Skeletal muscle satellite cell (primary cell): Measurements from ENCODE around the gene TDRKH. TPM values are rescaled to one million over a fixed set of nuclear protein-coding genes. Genes with fewer than 3 reads are reported as not detected.
A peak's percentile ranks its signal among the peaks of the same experiment; 100 is the strongest.

Experiments
- H3K27me3 ChIP-seq: 2 replicates; pipeline ENCODE4 v1.7.0; 2013; ENCODE audit warnings: low read length; ENCODE audit not compliant: control insufficient read depth, insufficient read depth
- H3K36me3 ChIP-seq: 2 replicates; pipeline ENCODE4 v1.7.0; 2013; ENCODE audit warnings: mild to moderate bottlenecking, control low read depth, low read length; ENCODE audit not compliant: insufficient read depth
- H3K4me1 ChIP-seq: 2 replicates; pipeline ENCODE4 v1.7.0; 2013; ENCODE audit warnings: low read length; ENCODE audit not compliant: control insufficient read depth, insufficient read depth
- H3K4me2 ChIP-seq: 2 replicates; pipeline ENCODE4 v1.7.0; 2013; ENCODE audit warnings: mild to moderate bottlenecking, low read length
- H3K4me3 ChIP-seq: 2 replicates; pipeline ENCODE4 v1.7.0; 2013; ENCODE audit warnings: low read length
- H3K9ac ChIP-seq: 2 replicates; pipeline ENCODE4 v1.7.0; 2013; ENCODE audit warnings: mild to moderate bottlenecking, low read depth, low read length, moderate library complexity
- H3K9me3 ChIP-seq: replicated peaks from 2 replicates; pipeline ENCODE4 v1.7.0; 2013; ENCODE audit warnings: mild to moderate bottlenecking, control low read depth, low read length
- total RNA-seq: library from RNA; depleted of rRNA; stranded (reverse); fragments of >200 nt; gene quantifications from 2 replicates; pipeline ENCODE4 v1.2.3, GENCODE V29; 2012; rRNA removed

The TDRKH gene, protein sequence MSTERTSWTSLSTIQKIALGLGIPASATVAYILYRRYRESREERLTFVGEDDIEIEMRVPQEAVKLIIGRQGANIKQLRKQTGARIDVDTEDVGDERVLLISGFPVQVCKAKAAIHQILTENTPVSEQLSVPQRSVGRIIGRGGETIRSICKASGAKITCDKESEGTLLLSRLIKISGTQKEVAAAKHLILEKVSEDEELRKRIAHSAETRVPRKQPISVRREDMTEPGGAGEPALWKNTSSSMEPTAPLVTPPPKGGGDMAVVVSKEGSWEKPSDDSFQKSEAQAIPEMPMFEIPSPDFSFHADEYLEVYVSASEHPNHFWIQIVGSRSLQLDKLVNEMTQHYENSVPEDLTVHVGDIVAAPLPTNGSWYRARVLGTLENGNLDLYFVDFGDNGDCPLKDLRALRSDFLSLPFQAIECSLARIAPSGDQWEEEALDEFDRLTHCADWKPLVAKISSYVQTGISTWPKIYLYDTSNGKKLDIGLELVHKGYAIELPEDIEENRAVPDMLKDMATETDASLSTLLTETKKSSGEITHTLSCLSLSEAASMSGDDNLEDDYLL
- 1.5 and 2.0 TPM in 2 replicates for total RNA-seq

- Histone ChIP-seq H3K36me3 (no peaks in the 10 kb centered on the region), H3K9me3 (no peaks in the 10 kb centered on the region), H3K27me3 (peaks cover 11% of the 10 kb centered on the region), H3K4me2 (peak within 1 kb of the TSS; percentile 83), H3K4me1 (peaks cover 9% of the 10 kb centered on the region), H3K4me3 (peak within 1 kb of the TSS; percentile 73), H3K9ac (peak within 1 kb of the TSS; percentile 45)
Observed at GRCh38 chr1:151790071-151790939, at the start of gene TDRKH. TSS of gene TDRKH (minus strand) at chr1:151790500. CDS start at chr1:151783022, 7,478 bp downstream.

DNA sequence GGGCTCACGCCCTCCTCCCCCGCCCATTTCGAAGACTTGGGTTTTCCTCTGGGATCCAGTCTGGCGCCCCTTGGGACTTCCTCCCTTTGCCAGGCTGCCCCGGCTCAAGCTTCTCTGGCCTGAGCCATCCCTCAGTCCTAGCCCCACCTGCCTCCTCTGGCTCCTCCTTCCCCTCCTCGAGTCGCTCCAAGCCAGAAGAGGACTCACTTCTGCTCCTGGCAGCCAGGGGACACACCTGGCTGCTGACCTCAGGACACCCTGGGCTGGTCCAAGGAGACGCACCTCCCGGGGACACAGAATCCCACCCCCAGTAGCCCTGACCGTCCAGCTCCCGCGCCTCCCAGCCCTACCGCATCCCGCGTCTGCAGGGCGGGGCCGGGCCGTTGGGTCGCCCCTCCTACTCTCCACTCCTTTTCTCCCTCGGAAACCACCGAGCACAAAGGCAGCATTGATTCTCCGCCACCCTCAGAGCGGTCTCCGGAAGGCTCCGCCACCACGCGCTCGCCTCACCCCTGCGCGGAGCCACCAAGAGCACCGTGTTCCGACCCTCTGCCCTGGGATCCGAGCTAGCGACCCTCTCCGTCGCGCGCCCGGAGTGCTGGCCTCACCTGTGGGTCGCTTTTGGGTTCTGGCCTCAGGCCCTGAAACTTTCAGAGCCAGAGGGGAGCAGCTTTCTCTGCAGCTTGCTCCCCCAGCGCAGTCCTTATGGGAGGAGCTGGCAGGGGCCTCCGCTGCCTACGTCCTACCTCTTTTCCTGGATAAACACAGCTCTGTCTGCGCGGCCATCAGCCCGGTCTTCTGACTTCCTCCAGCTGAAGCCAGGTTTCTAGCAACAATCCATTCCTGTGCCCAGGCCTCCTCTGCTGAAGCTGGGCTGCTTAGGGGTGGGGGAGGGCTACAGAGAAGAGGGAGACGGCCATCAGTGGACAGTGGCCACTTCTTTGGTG is 49.4 kb upstream of the TDRKH start, which contains the start of gene C2CD4D:
C2CD4D (minus strand) TSS at position 364 of the 947 bp plus-strand sequence. CDS start 831 bp downstream, outside the sequence.
- Histone ChIP-seq H3K4me1 (peaks cover 23% of the 10 kb centered on the region), H3K9me3 (no peaks in the 10 kb centered on the region), H3K27me3 (peaks cover 47% of the 10 kb centered on the region), H3K4me3 (peak within 1 kb of the TSS; percentile 64), H3K36me3 (no peaks in the 10 kb centered on the region), H3K9ac (peak within 1 kb of the TSS; percentile 51), H3K4me2 (peak within 1 kb of the TSS; percentile 78)

DNA sequence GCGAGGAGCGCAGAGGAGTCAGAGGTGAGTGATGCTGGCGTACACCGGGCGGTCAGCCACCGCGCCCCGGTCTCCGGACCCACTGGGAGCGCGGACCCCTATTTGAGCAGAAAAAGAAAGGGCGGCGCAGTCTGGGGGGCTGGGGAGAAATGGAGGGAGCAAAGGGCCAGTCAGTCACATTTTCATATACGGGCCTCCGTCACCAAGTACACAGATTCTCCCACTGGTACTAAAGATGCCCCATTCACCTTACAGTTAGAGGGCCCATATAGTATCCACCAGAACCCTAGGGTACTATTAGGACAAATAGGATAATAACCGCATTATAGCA is 48.7 kb upstream of the TDRKH start:
- peaks cover 40% of the 10 kb centered on the region for H3K27me3 ChIP-seq
- peak overlapping the region; percentile 64 for H3K4me3 ChIP-seq
- H3K4me1 ChIP-seq = peaks cover 23% of the 10 kb centered on the region
- H3K9ac ChIP-seq = no peak overlapping the region
- H3K4me2 ChIP-seq = peak overlapping the region; percentile 78
- H3K36me3 ChIP-seq = no peaks in the 10 kb centered on the region
- no peaks in the 10 kb centered on the region for H3K9me3 ChIP-seq

- peak overlapping the region; percentile 51 for H3K9ac ChIP-seq
- H3K9me3 ChIP-seq = no peaks in the 10 kb centered on the region
- peaks cover 23% of the 10 kb centered on the region for H3K4me1 ChIP-seq
- H3K4me2 ChIP-seq = peak overlapping the region; percentile 78
- H3K4me3 ChIP-seq = peak overlapping the region; percentile 64
- H3K36me3 ChIP-seq = no peaks in the 10 kb centered on the region
- H3K27me3 ChIP-seq = peaks cover 39% of the 10 kb centered on the region
Observed at GRCh38 chr1:151838222-151839081, 48.2 kb upstream of the TDRKH start.

DNA sequence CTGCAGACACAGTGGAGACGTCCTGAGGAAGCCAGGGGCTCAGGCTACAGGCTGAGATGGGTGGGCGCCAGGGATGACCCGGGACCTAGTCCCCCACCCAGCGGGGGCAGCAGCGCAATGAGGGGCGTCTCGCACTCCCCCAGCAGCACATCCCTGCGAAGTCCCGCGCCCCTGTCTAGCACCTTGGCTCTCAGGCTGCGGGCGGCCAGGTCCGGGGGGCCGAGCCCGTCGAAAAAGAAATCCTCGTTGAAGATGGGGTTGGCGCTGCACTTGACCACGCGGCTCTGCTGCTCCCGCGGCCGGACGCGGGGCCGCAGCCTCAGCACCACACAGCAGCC is 47.6 kb upstream of the TDRKH start:
- H3K27me3 ChIP-seq = peaks cover 39% of the 10 kb centered on the region
- H3K4me1 ChIP-seq = peaks cover 23% of the 10 kb centered on the region

DNA sequence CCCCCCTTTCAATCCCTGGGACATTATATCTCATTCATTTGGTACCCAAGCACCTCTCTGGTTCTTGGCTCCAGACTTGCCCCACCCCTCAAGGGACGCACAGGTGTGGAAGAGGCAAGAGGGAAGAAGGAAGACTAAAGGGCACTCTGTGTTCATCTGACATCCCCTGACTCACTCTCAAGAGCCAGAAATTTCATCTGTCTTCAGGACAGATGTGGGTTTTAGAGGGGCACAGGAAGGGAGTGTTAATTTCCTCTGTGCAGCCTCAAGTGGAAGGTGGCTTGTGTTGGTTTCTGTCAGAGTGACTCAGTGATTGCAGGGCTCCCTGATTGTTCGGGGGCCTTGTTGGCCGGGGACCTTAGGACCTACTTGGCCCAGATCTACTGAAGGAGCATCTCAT is 46.9 kb upstream of the TDRKH start:
- H3K27me3 ChIP-seq = peaks cover 38% of the 10 kb centered on the region
- peaks cover 23% of the 10 kb centered on the region for H3K4me1 ChIP-seq

More for the DNA sequence above, 47.6 kb upstream of the TDRKH start:
- Histone ChIP-seq H3K9me3 (no peaks in the 10 kb centered on the region), H3K4me2 (peak overlapping the region; percentile 78), H3K36me3 (no peaks in the 10 kb centered on the region), H3K9ac (peak overlapping the region; percentile 51), H3K4me3 (peak overlapping the region; percentile 64)

DNA sequence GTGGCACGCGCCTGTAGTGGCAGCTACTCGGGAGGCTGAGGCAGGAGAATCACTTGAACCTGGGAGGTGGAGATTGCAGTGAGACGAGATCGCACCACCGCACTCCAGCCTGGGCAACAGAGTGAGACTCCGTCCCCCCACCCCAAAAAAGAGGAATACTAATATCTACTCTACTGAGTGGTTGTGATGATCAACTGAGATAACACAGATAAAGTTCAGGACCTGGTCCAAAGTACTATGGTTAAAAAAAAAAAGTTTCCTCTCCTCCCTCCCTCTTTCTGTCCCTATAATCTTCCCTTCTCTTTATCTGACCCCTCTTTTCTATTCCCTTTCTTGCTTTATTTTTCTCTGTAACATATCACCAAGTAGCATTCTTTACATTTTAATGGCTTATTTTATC is 45.3 kb upstream of the TDRKH start:
- no peaks in the 10 kb centered on the region for H3K9me3 ChIP-seq
- no peaks in the 10 kb centered on the region for H3K36me3 ChIP-seq
- peaks cover 12% of the 10 kb centered on the region for H3K4me1 ChIP-seq
- H3K27me3 ChIP-seq = peaks cover 30% of the 10 kb centered on the region
- H3K9ac ChIP-seq = no peak overlapping the region
- H3K4me2 ChIP-seq = no peak overlapping the region
- H3K4me3 ChIP-seq = no peak overlapping the region

More for the DNA sequence above, 46.9 kb upstream of the TDRKH start:
- no peaks in the 10 kb centered on the region for H3K36me3 ChIP-seq
- no peak overlapping the region for H3K9ac ChIP-seq
- no peak overlapping the region for H3K4me3 ChIP-seq
- no peak overlapping the region for H3K4me2 ChIP-seq
- H3K9me3 ChIP-seq = no peaks in the 10 kb centered on the region

DNA sequence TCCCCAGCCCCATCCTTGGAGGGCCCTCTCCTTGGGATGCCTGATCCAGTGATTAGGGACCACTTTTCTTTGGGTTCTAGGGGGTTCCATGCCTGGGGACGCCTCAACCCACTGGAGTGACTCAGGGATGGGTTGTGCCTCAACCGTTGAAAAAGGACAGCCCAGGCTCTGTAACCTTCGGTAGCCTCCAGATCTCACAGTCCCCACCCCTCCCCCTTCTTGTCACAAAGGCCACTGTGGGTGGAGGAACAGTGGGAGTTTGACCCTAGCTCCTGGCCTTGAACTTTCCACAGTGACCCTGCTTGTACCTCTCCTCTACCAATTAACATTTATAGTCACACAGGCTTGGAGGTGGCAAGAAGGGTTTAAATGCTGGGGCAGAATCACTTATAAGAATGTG is 43.9 kb upstream of the TDRKH start:
- H3K27me3 ChIP-seq = peaks cover 29% of the 10 kb centered on the region
- H3K9me3 ChIP-seq = no peaks in the 10 kb centered on the region
- H3K36me3 ChIP-seq = no peaks in the 10 kb centered on the region
- no peak overlapping the region for H3K4me3 ChIP-seq
- no peak overlapping the region for H3K4me2 ChIP-seq
- H3K9ac ChIP-seq = no peak overlapping the region
- H3K4me1 ChIP-seq = peaks cover 10% of the 10 kb centered on the region

GRCh38 chr1:151833172-151833900 is 43.0 kb upstream of the TDRKH start:
- no peaks in the 10 kb centered on the region for H3K9me3 ChIP-seq
- H3K27me3 ChIP-seq = peaks cover 28% of the 10 kb centered on the region
- peaks cover 10% of the 10 kb centered on the region for H3K4me1 ChIP-seq
- H3K36me3 ChIP-seq = no peaks in the 10 kb centered on the region
- H3K9ac ChIP-seq = no peak overlapping the region
- H3K4me3 ChIP-seq = no peak overlapping the region
- no peak overlapping the region for H3K4me2 ChIP-seq
